Measurements from ENCODE around the gene PPP6R3.

The PPP6R3 gene

GRCh38 chr11:68596231-68596630 is 135.7 kb downstream of the PPP6R3 start:
- no peak overlapping the region for H3K4me3 ChIP-seq (ENCODE audit: low read length, poor library complexity, severe bottlenecking)
- H3K36me3 ChIP-seq (ENCODE audit: insufficient read depth, low read length): peaks cover 83% of the 10 kb centered on the region; the same call in 1 of the 2 replicates
- no peaks in the 10 kb centered on the region for H3F3A ChIP-seq (ENCODE audit: low read depth)
- H3K4me1 ChIP-seq (ENCODE audit: insufficient read depth, low read length, poor library complexity, severe bottlenecking): no peaks in the 10 kb centered on the region
- no peak overlapping the region for H2AFZ ChIP-seq (ENCODE audit: low read length)
- H3K9ac ChIP-seq (ENCODE audit: low read depth, low read length, poor library complexity, severe bottlenecking): no peak overlapping the region
- no peak overlapping the region for H3K4me2 ChIP-seq (ENCODE audit: low read depth, low read length, poor library complexity, severe bottlenecking)
- no peaks in the 10 kb centered on the region for H3K79me2 ChIP-seq (ENCODE audit: insufficient read depth, low read length)
- H4K20me1 ChIP-seq (ENCODE audit: insufficient read depth, low read length, poor library complexity, severe bottlenecking): no peaks in the 10 kb centered on the region
- TF ChIP-seq EZH2phosphoT487 (IDR thresholded peaks at IDR 0.05; ENCODE audit: borderline replicate concordance) (no peak), CTCF (conservative IDR thresholded peaks at IDR 0.05; ENCODE audit: low read length) (no peak)
- H3K27me3 ChIP-seq (ENCODE audit: insufficient read depth, low read length, poor library complexity, severe bottlenecking): no peaks in the 10 kb centered on the region
- H3K9me2 ChIP-seq (replicated peaks; ENCODE audit: low read depth, low read length): no peaks in the 10 kb centered on the region
- H3K9me3 ChIP-seq (ENCODE audit: insufficient read depth, low read depth, low read length): no peaks in the 10 kb centered on the region

- H3K27me3 ChIP-seq (ENCODE audit: insufficient read depth, low read length, poor library complexity, severe bottlenecking): no peaks in the 10 kb centered on the region
- no peak overlapping the region for H2AFZ ChIP-seq (ENCODE audit: low read length)
- H3K9me3 ChIP-seq (ENCODE audit: insufficient read depth, low read depth, low read length): no peaks in the 10 kb centered on the region
- no peak overlapping the region for H3K4me3 ChIP-seq (ENCODE audit: low read length, poor library complexity, severe bottlenecking)
- no peaks in the 10 kb centered on the region for H3K9me2 ChIP-seq (replicated peaks; ENCODE audit: low read depth, low read length)
- no peaks in the 10 kb centered on the region for H3F3A ChIP-seq (ENCODE audit: low read depth)
- no peak overlapping the region for H3K4me2 ChIP-seq (ENCODE audit: low read depth, low read length, poor library complexity, severe bottlenecking)
- no peak overlapping the region for H3K9ac ChIP-seq (ENCODE audit: low read depth, low read length, poor library complexity, severe bottlenecking)
- no peak for TF ChIP-seq CTCF (conservative IDR thresholded peaks at IDR 0.05; ENCODE audit: low read length)
- no peak for TF ChIP-seq EZH2phosphoT487 (IDR thresholded peaks at IDR 0.05; ENCODE audit: borderline replicate concordance)
- H4K20me1 ChIP-seq (ENCODE audit: insufficient read depth, low read length, poor library complexity, severe bottlenecking): no peaks in the 10 kb centered on the region
- H3K36me3 ChIP-seq (ENCODE audit: insufficient read depth, low read length): peaks cover 84% of the 10 kb centered on the region
- H3K79me2 ChIP-seq (ENCODE audit: insufficient read depth, low read length): no peaks in the 10 kb centered on the region
- H3K4me1 ChIP-seq (ENCODE audit: insufficient read depth, low read length, poor library complexity, severe bottlenecking): no peaks in the 10 kb centered on the region
Measured at GRCh38 chr11:68598816-68599653, 138.5 kb downstream of the PPP6R3 start.

- H3K27me3 ChIP-seq (ENCODE audit: insufficient read depth, low read length, poor library complexity, severe bottlenecking): no peaks in the 10 kb centered on the region
- no peaks in the 10 kb centered on the region for H3K9me3 ChIP-seq (ENCODE audit: insufficient read depth, low read depth, low read length)
- no peaks in the 10 kb centered on the region for H3K4me1 ChIP-seq (ENCODE audit: insufficient read depth, low read length, poor library complexity, severe bottlenecking)
- no peaks in the 10 kb centered on the region for H3K79me2 ChIP-seq (ENCODE audit: insufficient read depth, low read length)
- no peaks in the 10 kb centered on the region for H3F3A ChIP-seq (ENCODE audit: low read depth)
- no peak for TF ChIP-seq CTCF (conservative IDR thresholded peaks at IDR 0.05; ENCODE audit: low read length)
- no peak overlapping the region for H2AFZ ChIP-seq (ENCODE audit: low read length)
- no peak overlapping the region for H3K9ac ChIP-seq (ENCODE audit: low read depth, low read length, poor library complexity, severe bottlenecking)
- H3K9me2 ChIP-seq (replicated peaks; ENCODE audit: low read depth, low read length): no peaks in the 10 kb centered on the region
- H3K36me3 ChIP-seq (ENCODE audit: insufficient read depth, low read length): peaks cover 97% of the 10 kb centered on the region
- no peak overlapping the region for H3K4me2 ChIP-seq (ENCODE audit: low read depth, low read length, poor library complexity, severe bottlenecking)
- H3K4me3 ChIP-seq (ENCODE audit: low read length, poor library complexity, severe bottlenecking): no peak overlapping the region
- H4K20me1 ChIP-seq (ENCODE audit: insufficient read depth, low read length, poor library complexity, severe bottlenecking): no peaks in the 10 kb centered on the region
Measured at GRCh38 chr11:68601147-68601546, 140.6 kb downstream of the PPP6R3 start.

Data from Loucy (cell line).